ENCODE data around the gene CRB3. TPM values are rescaled to one million over a fixed set of nuclear protein-coding genes. Genes with fewer than 3 reads are reported as not detected.

Gene CRB3
- total and polyA plus RNA-seq, 2 experiments from 2014 or later: 11.8 to 44.4 TPM

DNA sequence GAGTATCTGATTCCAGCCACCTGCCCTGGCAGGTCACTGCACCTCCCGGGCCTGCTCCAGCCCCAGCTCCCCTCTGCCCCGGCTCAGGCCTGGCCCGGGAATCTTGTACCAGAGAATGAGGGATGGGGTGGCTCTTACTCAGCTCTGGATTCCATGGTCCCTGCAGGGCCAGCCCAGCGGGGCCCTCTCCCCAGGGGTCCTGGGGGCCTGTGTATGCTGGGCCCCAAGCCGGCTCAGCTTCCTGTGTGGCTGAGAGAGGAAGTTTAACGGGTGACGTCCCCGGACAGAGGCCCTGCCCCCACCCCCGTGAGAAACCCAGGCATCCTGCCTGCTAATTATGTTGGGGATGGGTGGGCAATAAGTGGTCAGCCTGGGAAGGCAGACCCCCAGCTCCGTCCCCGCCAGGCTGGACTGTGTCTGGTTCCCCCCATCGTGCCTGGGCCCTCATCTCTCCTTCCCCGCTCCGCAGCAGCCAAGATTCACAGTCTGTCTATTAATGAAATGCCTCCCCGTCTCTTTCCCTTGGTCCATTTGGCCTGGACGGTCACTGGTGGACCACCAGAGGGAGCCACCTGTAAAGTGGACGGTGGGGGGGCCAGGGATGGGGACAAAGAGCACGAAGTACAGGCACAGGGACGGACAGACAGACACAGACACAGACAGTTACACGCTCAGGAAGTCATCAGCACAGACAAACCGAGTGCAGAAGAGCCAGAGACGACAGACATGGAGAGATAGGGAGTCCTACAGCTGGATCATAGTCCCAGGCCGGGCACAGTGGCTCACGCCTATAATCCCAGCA, 17.7 kb downstream of the CRB3 start, which contains the start of gene DENND1C:
TSS of gene DENND1C (minus strand) at position 247 of the 802 bp plus-strand sequence. CDS start at position 155, 92 bp downstream.
- no peaks in the 10 kb centered on the region for H4K20me1 ChIP-seq (replicated peaks; ENCODE audit: insufficient read depth)
- DNase-seq (ENCODE audit: low spot score) (peak; percentile 74), ATAC-seq (peak; percentile 62)
- H2AFZ ChIP-seq: peak within 1 kb of the TSS; percentile 89; the same call in 1 of the 2 replicates
- H3K4me1 ChIP-seq (ENCODE audit: insufficient read depth): peaks cover 7% of the 10 kb centered on the region
- H3K27ac ChIP-seq (ENCODE audit: low read depth): no peak within 1 kb of the TSS
- H3K9me2 ChIP-seq (ENCODE audit: insufficient read depth): no peaks in the 10 kb centered on the region
- no peaks in the 10 kb centered on the region; the same call in 2 of the 3 replicates for H3K9me3 Mint-ChIP-seq
- H3K4me3 ChIP-seq: no peak within 1 kb of the TSS
- no peak within 1 kb of the TSS for H3K4me3 Mint-ChIP-seq
- H3K4me2 ChIP-seq: peak within 1 kb of the TSS; percentile 38; the same call in 1 of the 2 replicates
- H3K27ac Mint-ChIP-seq: no peak within 1 kb of the TSS
- no peaks in the 10 kb centered on the region for H3F3A ChIP-seq (replicated peaks; ENCODE audit: low read depth)
- H3K27me3 Mint-ChIP-seq (ENCODE audit: insufficient read depth, low read depth, poor library complexity): peaks cover 7% of the 10 kb centered on the region
- H3K27me3 ChIP-seq (ENCODE audit: insufficient read depth): no peaks in the 10 kb centered on the region
- no peaks in the 10 kb centered on the region for H3K79me2 ChIP-seq (replicated peaks; ENCODE audit: insufficient read depth)
- no peaks in the 10 kb centered on the region for H3K36me3 Mint-ChIP-seq (ENCODE audit: low read depth)
- no peak for TF ChIP-seq JUNB (IDR thresholded peaks at IDR 0.05; ENCODE audit: unreplicated experiment)
- TF ChIP-seq, protein P1, sequence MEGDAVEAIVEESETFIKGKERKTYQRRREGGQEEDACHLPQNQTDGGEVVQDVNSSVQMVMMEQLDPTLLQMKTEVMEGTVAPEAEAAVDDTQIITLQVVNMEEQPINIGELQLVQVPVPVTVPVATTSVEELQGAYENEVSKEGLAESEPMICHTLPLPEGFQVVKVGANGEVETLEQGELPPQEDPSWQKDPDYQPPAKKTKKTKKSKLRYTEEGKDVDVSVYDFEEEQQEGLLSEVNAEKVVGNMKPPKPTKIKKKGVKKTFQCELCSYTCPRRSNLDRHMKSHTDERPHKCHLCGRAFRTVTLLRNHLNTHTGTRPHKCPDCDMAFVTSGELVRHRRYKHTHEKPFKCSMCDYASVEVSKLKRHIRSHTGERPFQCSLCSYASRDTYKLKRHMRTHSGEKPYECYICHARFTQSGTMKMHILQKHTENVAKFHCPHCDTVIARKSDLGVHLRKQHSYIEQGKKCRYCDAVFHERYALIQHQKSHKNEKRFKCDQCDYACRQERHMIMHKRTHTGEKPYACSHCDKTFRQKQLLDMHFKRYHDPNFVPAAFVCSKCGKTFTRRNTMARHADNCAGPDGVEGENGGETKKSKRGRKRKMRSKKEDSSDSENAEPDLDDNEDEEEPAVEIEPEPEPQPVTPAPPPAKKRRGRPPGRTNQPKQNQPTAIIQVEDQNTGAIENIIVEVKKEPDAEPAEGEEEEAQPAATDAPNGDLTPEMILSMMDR (conservative IDR thresholded peaks at IDR 0.05; ENCODE audit: low read depth in 2 of 2): peak; percentile 77 to 82
- H3K4me1 Mint-ChIP-seq: peaks cover 12% of the 10 kb centered on the region; the same call in 2 of the 3 replicates
- H3K36me3 ChIP-seq (ENCODE audit: insufficient read depth): no peaks in the 10 kb centered on the region

GRCh38 chr19:6482343-6482686, 18.2 kb downstream of the CRB3 start:
- Histone ChIP-seq H4K20me1 (replicated peaks; ENCODE audit: insufficient read depth) (no peaks in the 10 kb centered on the region), H3K27me3 (ENCODE audit: insufficient read depth) (no peaks in the 10 kb centered on the region), H3K27ac (ENCODE audit: low read depth) (no peak overlapping the region), H3K4me1 (ENCODE audit: insufficient read depth) (peaks cover 7% of the 10 kb centered on the region), H3F3A (replicated peaks; ENCODE audit: low read depth) (no peaks in the 10 kb centered on the region), H3K4me3 (no peak overlapping the region), H3K36me3 (ENCODE audit: insufficient read depth) (no peaks in the 10 kb centered on the region), H3K79me2 (replicated peaks; ENCODE audit: insufficient read depth) (no peaks in the 10 kb centered on the region), H3K4me2 (no peak overlapping the region), H3K9me2 (ENCODE audit: insufficient read depth) (no peaks in the 10 kb centered on the region), H2AFZ (peak overlapping the region; percentile 89; the same call in 1 of the 2 replicates)
- H3K27ac Mint-ChIP-seq: no peak overlapping the region
- no peak overlapping the region for H3K4me3 Mint-ChIP-seq
- H3K36me3 Mint-ChIP-seq (ENCODE audit: low read depth): no peaks in the 10 kb centered on the region
- ATAC-seq: no peak
- peaks cover 5% of the 10 kb centered on the region for H3K27me3 Mint-ChIP-seq (ENCODE audit: insufficient read depth, low read depth, poor library complexity)
- no peaks in the 10 kb centered on the region; the same call in 2 of the 3 replicates for H3K9me3 Mint-ChIP-seq
- no peak for DNase-seq (ENCODE audit: low spot score)
- TF ChIP-seq REST (IDR thresholded peaks at IDR 0.05; ENCODE audit: unreplicated experiment): no peak
- no peak for TF ChIP-seq CREB1 (CRISPR knock-in tag; IDR thresholded peaks at IDR 0.05; ENCODE audit: low read depth)
- peaks cover 12% of the 10 kb centered on the region; the same call in 2 of the 3 replicates for H3K4me1 Mint-ChIP-seq

Measured in GM23338 (cell line).